Progenitor cell of endocrine pancreas (in vitro differentiated cells): ENCODE results near the gene ZNF14. TPM values are rescaled to one million over a fixed set of nuclear protein-coding genes. Genes with fewer than 3 reads are reported as not detected.

Experiments used
- total RNA-seq: library from RNA; stranded (reverse); gene quantifications from 2 replicates; pipeline ENCODE4 v1.2.1, GENCODE V29; 2021

The ZNF14 gene
- total RNA-seq, 1 donor from 2014 or later: 12.4 TPM

Other genes with a start within 250 kb of the ZNF14 start
- gene TSSK6, start 217.6 kb downstream of the ZNF14 start, total RNA-seq: 2.7 and 3.3 TPM in 2 replicates
- gene NDUFA13, start 216.9 kb downstream of the ZNF14 start, total RNA-seq: 346 and 347 TPM in 2 replicates
- 22.6 and 27.6 TPM in 2 replicates for gene YJEFN3, start 204.2 kb downstream of the ZNF14 start, total RNA-seq
- 2.4 and 2.6 TPM in 2 replicates for gene CILP2, start 194.8 kb downstream of the ZNF14 start, total RNA-seq
- gene PBX4, start 114.4 kb downstream of the ZNF14 start, total RNA-seq: 5.0 and 5.2 TPM in 2 replicates
- 164 and 170 TPM in 2 replicates for gene LPAR2, start 104.9 kb downstream of the ZNF14 start, total RNA-seq
- 29.2 and 30.5 TPM in 2 replicates for gene GMIP, start 89.5 kb downstream of the ZNF14 start, total RNA-seq
- 81.1 and 87.1 TPM in 2 replicates for gene ATP13A1, start 69.4 kb downstream of the ZNF14 start, total RNA-seq
- 15.3 and 15.6 TPM in 2 replicates for gene ZNF101, start 64.3 kb downstream of the ZNF14 start, total RNA-seq
- gene ZNF506, start 88.6 kb upstream of the ZNF14 start, total RNA-seq: 18.6 and 22.0 TPM in 2 replicates
- gene ZNF253, start 132.8 kb upstream of the ZNF14 start, total RNA-seq: 50.0 and 59.4 TPM in 2 replicates
- 36.5 and 40.7 TPM in 2 replicates for gene ZNF93, start 167.8 kb upstream of the ZNF14 start, total RNA-seq